GM21447 (cell line): ENCODE results near the gene IRF5.
"Not testable (repeated sequence)": the region's sequence is repeated elsewhere in the genome, so short reads cannot be mapped to it uniquely, and the experiment has no call there.

Source experiments
- ATAC-seq: cut with Tn5 transposase; IDR thresholded peaks from one replicate; pipeline ENCODE4 v1.9.1; 2021; ENCODE audit not compliant: unreplicated experiment

Gene IRF5

DNA sequence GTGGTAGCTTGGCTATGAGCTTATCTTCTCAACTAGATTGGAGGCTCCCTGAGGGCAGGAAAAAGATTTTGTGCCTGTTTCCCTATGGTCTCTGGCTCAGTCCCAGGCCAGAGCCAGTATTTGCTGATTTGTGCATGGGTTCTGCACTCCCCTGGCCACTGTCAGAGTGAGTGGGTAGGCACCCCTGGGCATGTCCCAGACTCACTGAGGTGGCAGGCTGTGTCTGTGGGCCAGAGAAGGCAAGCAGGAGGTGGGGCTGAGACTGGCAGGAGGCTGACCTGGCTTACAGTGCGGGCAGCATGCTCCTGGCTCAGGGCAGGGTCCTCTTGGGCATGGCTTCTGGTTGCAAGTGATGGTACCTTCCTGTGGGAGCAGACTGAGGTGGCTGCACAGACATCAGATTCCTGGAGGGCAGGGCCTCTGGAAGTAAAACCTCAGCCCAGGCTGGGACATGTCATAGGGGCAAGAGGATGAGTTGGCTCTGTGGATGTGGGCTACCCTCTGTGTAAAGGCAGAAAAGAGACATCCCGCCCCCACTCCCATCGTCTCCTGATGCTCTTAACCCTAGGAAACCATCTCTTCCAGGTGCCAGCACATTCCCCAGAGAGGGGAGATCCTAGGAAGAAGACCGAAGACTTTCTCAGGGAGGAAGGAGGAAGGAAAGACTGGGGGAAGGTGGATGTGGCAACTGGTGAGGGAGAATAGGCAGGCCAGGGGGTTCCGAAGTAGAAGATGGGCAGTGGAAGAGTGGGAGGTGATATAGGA is 31.5 kb upstream of the IRF5 start:
- ATAC-seq: no peak

DNA sequence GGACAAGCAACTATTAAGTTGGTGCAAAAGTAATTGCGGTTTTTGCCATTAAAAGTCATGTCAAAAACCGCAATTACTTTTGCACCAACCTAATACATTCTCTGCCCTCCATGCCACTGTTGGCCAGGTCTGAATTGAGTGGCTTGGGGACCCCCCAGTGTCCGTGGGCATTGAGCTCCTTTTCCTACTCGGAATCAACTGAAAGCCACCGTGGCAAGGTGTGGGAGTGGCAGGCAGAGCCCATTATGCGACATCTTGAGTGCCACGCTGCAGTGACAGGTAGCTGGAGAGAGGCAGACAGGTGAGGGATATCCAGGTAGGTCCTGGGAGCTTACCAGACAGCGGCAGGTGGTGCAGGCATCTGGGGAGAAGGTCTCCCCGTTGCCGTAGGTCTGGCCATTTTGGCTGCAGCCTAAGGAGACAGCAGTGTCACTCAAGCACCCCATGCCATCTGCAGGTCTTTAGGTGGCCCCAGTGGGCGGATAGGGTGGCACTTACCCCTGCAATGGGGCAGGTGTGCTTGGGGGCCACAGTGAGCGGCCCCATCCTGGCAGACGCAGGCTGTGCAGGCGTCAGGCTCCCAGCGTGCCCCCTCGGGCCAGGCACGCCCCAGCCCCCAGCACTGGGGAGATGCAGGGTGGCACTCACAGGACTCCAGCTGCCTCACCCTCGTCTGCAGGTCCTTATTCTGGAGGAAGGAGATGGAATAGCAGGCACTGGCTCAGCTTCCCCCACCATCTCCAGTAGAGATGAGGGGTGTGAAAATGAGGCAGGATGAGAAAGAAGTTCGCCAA is 30.8 kb upstream of the IRF5 start:
- ATAC-seq: no peak

GRCh38 chr7:128908750-128909624 is 28.7 kb upstream of the IRF5 start:
- ATAC-seq: no peak

DNA sequence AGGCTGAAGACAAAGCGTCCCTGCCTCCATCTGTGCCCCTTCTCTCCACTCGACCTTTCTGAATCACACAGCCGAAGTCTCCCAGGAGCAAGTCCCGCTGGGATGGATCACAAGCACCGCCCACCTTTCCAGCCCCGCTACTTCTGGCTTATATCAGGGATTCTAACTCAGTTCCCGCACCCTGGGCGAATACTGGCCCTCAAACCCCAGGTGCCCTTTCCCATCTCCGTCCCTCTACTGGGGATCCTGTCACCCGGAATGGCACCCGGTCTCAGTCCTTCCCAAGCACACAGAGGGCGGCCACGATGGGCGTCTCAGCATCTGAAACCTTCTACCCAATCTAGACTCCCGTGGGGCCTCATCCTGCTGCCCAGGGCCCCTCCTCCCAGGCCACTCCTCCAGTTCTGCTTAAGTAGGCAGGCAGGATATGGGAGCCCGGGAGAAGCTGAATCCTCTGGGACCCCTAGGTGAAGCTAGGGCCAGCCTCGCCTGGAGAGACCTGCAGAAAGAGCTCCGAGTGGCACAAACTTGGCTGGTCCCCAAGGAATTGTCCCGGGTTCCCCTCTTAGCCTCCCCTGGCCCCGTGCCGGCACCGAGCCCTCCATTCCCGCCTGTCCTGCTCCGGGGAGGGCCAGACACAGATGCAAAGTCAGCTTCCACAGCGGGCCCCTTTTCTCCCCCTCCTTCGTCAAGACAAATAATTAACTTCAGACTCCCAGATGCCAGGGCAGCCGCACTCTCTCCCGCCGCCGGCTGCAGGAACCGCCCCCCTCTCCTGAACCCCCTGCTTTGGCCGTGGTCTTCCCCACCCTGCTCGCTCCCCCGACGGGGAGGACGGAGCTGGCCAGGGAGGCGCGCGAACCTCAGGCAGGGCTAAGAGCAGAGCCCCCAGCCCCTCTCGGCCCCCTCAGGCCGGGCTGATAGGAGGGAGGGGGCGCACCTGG is 27.8 kb upstream of the IRF5 start:
- ATAC-seq: no peak

- ATAC-seq: no peak
These were observed 27.2 kb upstream of the IRF5 start, which contains the start of gene KCP for GRCh38 chr7:128910569-128910945. TSS of gene KCP (minus strand) at chr7:128910709. CDS start at chr7:128910676, 33 bp downstream.

DNA sequence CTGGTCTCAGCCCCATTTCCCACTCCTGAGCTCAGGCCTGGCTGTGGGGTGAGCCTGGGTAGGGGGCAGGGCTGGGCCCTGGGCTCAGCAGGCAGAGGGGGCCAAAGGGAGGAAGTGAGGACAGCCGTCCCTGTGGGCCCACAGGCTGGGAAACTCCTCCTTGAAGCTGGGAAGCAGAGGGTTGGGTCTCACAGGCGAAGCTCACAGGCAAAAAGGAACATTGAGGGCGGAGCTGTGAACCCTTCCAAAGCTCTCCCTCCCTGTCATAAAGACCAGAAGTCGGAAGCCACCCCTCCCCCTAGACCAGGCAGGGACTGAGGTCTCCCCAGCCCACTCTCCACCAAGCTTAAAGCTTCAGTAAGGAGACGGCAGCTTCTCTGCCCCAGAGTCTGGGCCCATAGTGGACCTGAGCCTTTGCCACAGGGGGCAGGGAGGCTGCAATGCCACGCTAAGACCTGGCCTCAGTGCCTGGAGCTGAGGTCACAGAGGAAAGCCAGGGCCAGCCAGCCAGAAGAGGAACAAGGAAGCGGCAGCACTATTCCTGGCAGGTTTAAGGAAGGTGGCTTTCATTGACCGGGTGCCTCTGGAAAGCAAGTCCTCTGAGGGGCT is 26.2 kb upstream of the IRF5 start:
- no peak for ATAC-seq

- ATAC-seq: no peak
These were observed 25.4 kb upstream of the IRF5 start for GRCh38 chr7:128912281-128912680.

DNA sequence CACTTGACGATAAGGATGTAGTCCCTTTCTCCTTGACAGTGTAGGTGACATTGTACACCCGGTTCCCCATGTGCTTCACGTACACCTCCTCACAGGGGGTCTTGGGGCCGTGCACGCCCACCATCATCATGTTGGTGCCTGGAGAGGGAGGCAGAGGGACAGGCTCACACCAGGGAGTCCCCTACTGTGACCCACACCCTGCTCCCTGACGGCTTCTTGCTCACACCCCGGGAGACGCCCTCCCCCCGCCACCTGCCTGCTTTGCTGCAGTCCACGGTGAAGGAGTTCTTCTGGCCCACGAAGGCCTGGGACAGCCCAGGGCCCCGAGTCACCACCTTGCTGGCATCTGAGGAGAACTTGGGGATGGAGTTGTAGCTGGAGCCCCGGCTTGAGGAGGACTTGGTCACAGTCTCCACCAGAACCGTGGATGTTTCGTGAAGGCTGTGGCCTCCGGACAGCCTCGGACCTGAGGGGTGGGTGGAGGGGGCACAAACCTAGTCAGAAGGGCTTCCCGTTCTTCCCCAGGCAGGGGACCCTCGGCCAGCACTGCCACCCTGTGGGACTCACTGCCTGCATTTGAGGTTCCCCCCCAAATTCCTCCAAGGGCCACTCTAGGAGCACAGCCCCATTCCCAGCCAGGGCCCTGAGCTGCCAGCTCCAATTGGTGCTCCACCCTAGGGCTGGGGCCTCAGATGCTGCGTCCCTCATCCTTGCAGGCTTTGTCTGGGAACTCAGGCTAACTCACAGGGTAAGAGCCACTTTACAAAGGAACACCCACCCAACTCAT is 24.8 kb upstream of the IRF5 start:
- ATAC-seq: not testable (repeated sequence)

- ATAC-seq: no peak
These were observed 23.7 kb upstream of the IRF5 start for GRCh38 chr7:128913870-128914565.

GRCh38 chr7:128914566-128915151 is 23.1 kb upstream of the IRF5 start:
- peak; percentile 66 for ATAC-seq

GRCh38 chr7:128915271-128915819 is 22.4 kb upstream of the IRF5 start:
- ATAC-seq: no peak

DNA sequence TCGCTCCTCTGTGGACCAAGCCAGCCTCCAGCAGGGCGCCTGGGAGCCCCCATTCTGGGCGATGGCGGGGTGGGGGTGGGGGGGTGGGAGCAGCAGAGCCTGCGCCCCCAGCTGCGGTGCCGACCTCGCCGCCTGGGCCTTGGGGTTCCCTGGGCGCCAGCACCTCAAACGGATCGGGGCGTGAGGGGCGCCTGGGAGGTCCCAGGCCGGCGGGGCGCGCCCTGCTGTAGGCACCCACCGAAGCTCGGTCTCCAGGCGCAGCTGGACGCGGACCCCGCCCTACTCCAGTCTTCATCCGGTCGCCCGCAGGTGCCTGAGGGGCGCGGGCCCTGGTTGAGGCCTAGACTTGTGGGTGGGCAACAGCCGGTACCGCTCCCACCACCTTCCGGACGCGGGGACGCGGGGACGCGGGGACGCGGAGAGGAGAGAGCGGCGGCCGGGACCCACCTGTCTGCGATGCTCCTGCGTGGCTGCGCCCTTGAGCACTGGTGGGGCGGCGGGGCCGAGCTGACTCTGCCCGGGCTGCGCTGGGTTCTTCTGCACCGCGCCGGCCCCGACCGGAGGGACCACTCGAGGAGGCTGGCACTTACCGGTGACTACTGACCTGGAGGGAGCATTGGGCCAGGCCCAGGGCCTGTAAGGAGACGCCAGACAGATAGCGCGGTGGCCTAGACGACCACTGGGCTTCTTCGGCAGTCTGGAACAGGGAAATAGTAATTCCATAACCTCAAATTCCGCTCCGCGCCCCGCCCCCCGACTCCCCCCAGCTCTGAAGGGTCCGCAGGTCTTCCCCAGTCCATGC is 21.7 kb upstream of the IRF5 start:
- no peak for ATAC-seq

GRCh38 chr7:128916643-128916915 is 21.1 kb upstream of the IRF5 start:
- no peak for ATAC-seq

DNA sequence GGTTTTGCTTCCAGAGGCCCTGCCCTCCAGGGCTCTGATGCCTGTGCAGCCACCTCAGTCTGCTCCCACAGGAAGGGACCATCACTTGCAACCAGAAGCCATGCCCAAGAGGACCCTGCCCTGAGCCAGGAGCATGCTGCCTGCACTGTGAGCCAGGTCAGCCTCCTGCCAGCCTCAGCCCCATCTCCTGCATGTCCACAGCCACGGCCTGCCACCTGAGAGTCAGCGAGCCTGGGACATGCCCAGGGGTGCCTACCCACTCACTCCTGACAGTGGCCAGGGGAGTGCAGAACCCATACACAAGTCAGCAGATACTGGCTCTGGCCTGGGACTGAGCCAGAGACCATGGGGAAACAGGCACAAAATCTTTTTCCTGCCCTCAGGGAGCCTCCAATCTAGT is 20.6 kb upstream of the IRF5 start:
- ATAC-seq: no peak

GRCh38 chr7:128918016-128918665 is 19.6 kb upstream of the IRF5 start:
- ATAC-seq: no peak

DNA sequence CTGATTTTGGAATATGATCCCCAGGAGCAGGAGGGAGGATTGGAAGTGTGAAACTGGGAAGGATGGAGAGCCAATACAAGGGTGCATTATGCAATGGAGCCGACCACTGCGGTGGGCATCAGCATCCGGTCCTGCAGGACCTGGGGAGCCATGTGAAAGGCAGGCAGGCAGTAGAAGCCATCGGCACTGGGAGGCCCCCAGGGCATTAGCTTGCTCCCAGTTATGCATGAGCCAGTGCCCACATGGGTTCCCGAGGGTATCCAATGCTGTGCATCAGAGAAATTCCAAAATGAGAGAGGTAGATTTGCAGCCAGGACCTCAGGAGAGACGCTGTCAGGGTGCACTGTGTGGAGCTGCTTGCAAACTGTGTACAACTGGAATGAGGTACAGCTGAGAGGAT is 18.5 kb upstream of the IRF5 start:
- ATAC-seq: no peak
